HCT116 (cell line): ENCODE measurements around the gene MAP3K7CL. TPM values are rescaled to one million over a fixed set of nuclear protein-coding genes. Genes with fewer than 3 reads are reported as not detected.

ENCODE experiments used
- ATAC-seq: fragments of 200-7000 bp; cut with Tn5 transposase; 2 replicates; pipeline ENCODE4 v1.9.1; 2020; ENCODE audit warnings: mild to moderate bottlenecking, moderate library complexity
- BruUV-seq: library from RNA; stranded (reverse); fragments of 400-500 nt; replicated peaks from 2 replicates; lab custom pipeline; 2021; lab: Mats Ljungman, UMichigan
- CTCF ChIA-PET: fragments of 300-600 bp; sonication (Branson Sonifier 250); formaldehyde crosslinking; loops from one replicate; lab custom pipeline; 2021; ENCODE audit warnings: antibody characterized with exemption; lab: Charles Lee
- POLR2A ChIA-PET: fragments of 300-600, 350-600 bp; sonication (Branson Sonifier 250); formaldehyde crosslinking; loops from one replicate; lab custom pipeline; 2021; ENCODE audit warnings: antibody characterized with exemption; lab: Charles Lee
- RAD21 ChIA-PET, 2 experiments: fragments of 300-600 bp; sonication (Branson Sonifier 250); formaldehyde crosslinking; loops; one replicate each; lab custom pipeline; 2023; ENCODE audit warnings: low total read pairs in 2 of 2; ENCODE audit not compliant: uncharacterized antibody in 2 of 2, unreplicated experiment in 2 of 2, low non-redundant PET in 1 of 2; lab: Charles Lee
- DNase-seq: peaks from one replicate; pipeline ENCODE4 v3.0.0-alpha.2; 2010; ENCODE audit warnings: low read depth, low spot score
- H2AFZ ChIP-seq: fragments of 200-600 bp; shearing (Covaris generic), sonication (generic); 2 replicates; pipeline ENCODE4 v1.6.1; 2017; ENCODE audit warnings: low read depth, mixed run types, mixed read lengths, antibody characterized with exemption, low read length; ENCODE audit not compliant: poor library complexity, severe bottlenecking
- H3K27ac ChIP-seq: 2 replicates; pipeline ENCODE4 v1.5.1; 2012; ENCODE audit warnings: low read depth, low read length
- H3K27me3 ChIP-seq: fragments of 200-600 bp; sonication (generic); 2 replicates; pipeline ENCODE4 v1.6.1; 2016; ENCODE audit warnings: mixed run types, low read length, mixed read lengths; ENCODE audit not compliant: insufficient read depth
- H3K36me3 ChIP-seq, 2 experiments: fragments of 200-500 bp in 1 of 2; fragments of 200-600 bp in 1 of 2; sonication (Bioruptor generic) in 1 of 2; sonication (generic) in 1 of 2; 2 replicates each; pipeline versions ENCODE4 v1.5.1 to v1.6.1; 2014 to 2016; ENCODE audit warnings: low read length in 2 of 2, inconsistent platforms in 1 of 2, mixed read lengths in 1 of 2, mixed run types in 1 of 2; ENCODE audit not compliant: insufficient read depth in 2 of 2, control insufficient read depth in 1 of 2
- H3K4me1 ChIP-seq, 2 experiments: fragments of 200-600 bp in 1 of 2; sonication (generic) in 1 of 2; 2 replicates each; pipeline versions ENCODE4 v1.5.1 to v1.6.1; 2012 to 2017; ENCODE audit warnings: low read length in 2 of 2, inconsistent platforms in 1 of 2, mild to moderate bottlenecking in 1 of 2, mixed read lengths in 1 of 2, mixed run types in 1 of 2, moderate library complexity in 1 of 2; ENCODE audit not compliant: insufficient read depth in 2 of 2, control insufficient read depth in 1 of 2
- H3K4me2 ChIP-seq: fragments of 200-600 bp; sonication (generic); 2 replicates; pipeline ENCODE4 v1.6.1; 2017; ENCODE audit warnings: mixed run types, low read length, mixed read lengths
- H3K4me3 ChIP-seq, 2 experiments: fragments of 200-600 bp in 1 of 2; sonication (generic) in 1 of 2; replicated peaks in 1 of 2; 2 replicates each; pipeline ENCODE4 v1.5.1; 2011 to 2016; ENCODE audit warnings: low read length in 2 of 2, control low read depth in 1 of 2, low read depth in 1 of 2, mild to moderate bottlenecking in 1 of 2, mixed read lengths in 1 of 2, mixed run types in 1 of 2
- H3K79me2 ChIP-seq: fragments of 200-600 bp; sonication (generic); 2 replicates; pipeline ENCODE4 v1.6.1; 2017; ENCODE audit warnings: mild to moderate bottlenecking, mixed run types, low read length, moderate library complexity, mixed read lengths; ENCODE audit not compliant: insufficient read depth
- H3K9ac ChIP-seq: fragments of 200-600 bp; sonication (generic); 2 replicates; pipeline ENCODE4 v1.6.1; 2016; ENCODE audit warnings: low read length, mixed read lengths
- H3K9me2 ChIP-seq: fragments of 200-600 bp; sonication (generic), shearing (Covaris generic); 2 replicates; pipeline ENCODE4 v1.6.1; 2017; ENCODE audit warnings: mixed run types, mild to moderate bottlenecking, moderate library complexity; ENCODE audit not compliant: insufficient read depth
- H3K9me3 ChIP-seq, 2 experiments: fragments of 200-500 bp in 1 of 2; fragments of 200-600 bp in 1 of 2; sonication (Bioruptor generic) in 1 of 2; sonication (generic) in 1 of 2; 2 replicates each; pipeline ENCODE4 v1.6.1; 2014 to 2017; ENCODE audit warnings: low read length in 2 of 2, mixed read lengths in 2 of 2, inconsistent platforms in 1 of 2, low read depth in 1 of 2, mild to moderate bottlenecking in 1 of 2, mixed run types in 1 of 2, moderate library complexity in 1 of 2; ENCODE audit not compliant: control insufficient read depth in 1 of 2, insufficient read depth in 1 of 2
- H4K20me1 ChIP-seq: fragments of 200-600 bp; sonication (generic), shearing (Covaris generic); 2 replicates; pipeline ENCODE4 v1.6.1; 2017; ENCODE audit warnings: mixed run types, mild to moderate bottlenecking, moderate library complexity; ENCODE audit not compliant: insufficient read depth
- ATF3 ChIP-seq: IDR thresholded peaks from 2 replicates; pipeline ENCODE4 v1.6.1; 2012
- CEBPB ChIP-seq: IDR thresholded peaks from 2 replicates; pipeline ENCODE4 v1.6.1; 2012; ENCODE audit warnings: low read depth
- CTCF ChIP-seq, 3 experiments: fragments of 200-600 bp in 1 of 3; sonication (generic) in 1 of 3; IDR thresholded peaks in 2 of 3; conservative IDR thresholded peaks in 1 of 3; 2 replicates each; pipeline ENCODE4 v1.5.1; 2012 to 2017; ENCODE audit warnings: low read depth in 2 of 3, low read length in 2 of 3, antibody characterized with exemption in 1 of 3, borderline replicate concordance in 1 of 3, control low read depth in 1 of 3, mild to moderate bottlenecking in 1 of 3, mixed read lengths in 1 of 3, mixed run types in 1 of 3, moderate library complexity in 1 of 3; ENCODE audit not compliant: insufficient read depth in 1 of 3
- EGR1 ChIP-seq: IDR thresholded peaks from 2 replicates; pipeline ENCODE4 v1.6.1; 2012; ENCODE audit warnings: low read depth
- ELF1 ChIP-seq: IDR thresholded peaks from 2 replicates; pipeline ENCODE4 v1.6.1; 2012; ENCODE audit warnings: low read depth, borderline replicate concordance
- EZH2 ChIP-seq: fragments of 200-600 bp; sonication (generic); IDR thresholded peaks from 2 replicates; pipeline ENCODE4 v1.6.1; 2017; ENCODE audit warnings: antibody characterized with exemption, mixed run types
- EZH2phosphoT487 ChIP-seq: fragments of 200-600 bp; IDR thresholded peaks from 2 replicates; pipeline ENCODE4 v1.6.1; 2018; ENCODE audit warnings: antibody characterized with exemption, borderline replicate concordance
- FOSL1 ChIP-seq: IDR thresholded peaks from 2 replicates; pipeline ENCODE4 v1.6.1; 2012; ENCODE audit warnings: low read depth
- JUND ChIP-seq: IDR thresholded peaks from 2 replicates; pipeline ENCODE4 v1.6.1; 2012
- MAX ChIP-seq: IDR thresholded peaks from 2 replicates; pipeline ENCODE4 v1.6.1; 2012
- POLR2A ChIP-seq: IDR thresholded peaks from 2 replicates; pipeline ENCODE4 v1.7.0; 2011; ENCODE audit warnings: borderline replicate concordance; ENCODE audit not compliant: insufficient read depth, insufficient read length; ENCODE audit errors: extremely low read depth
- ZBTB33 ChIP-seq: IDR thresholded peaks from 2 replicates; pipeline ENCODE4 v1.6.1; 2011; ENCODE audit warnings: mild to moderate bottlenecking, low read length, moderate library complexity; ENCODE audit not compliant: insufficient replicate concordance; ENCODE audit errors: extremely low read depth
- ZFX ChIP-seq: fragments of 450-650 bp; IDR thresholded peaks from 2 replicates; pipeline ENCODE4 v1.6.1; 2017
- intact Hi-C: fragments of 100-400 bp; cut with micrococcal nuclease; formaldehyde crosslinking; loops from 2 replicates; pipeline ENCODE4 v1.10.0; 2022
- total RNA-seq: library from RNA; stranded (reverse); gene quantifications from one replicate; pipeline ENCODE4 v1.2.1, GENCODE V29; 2021; ENCODE audit not compliant: unreplicated experiment

The MAP3K7CL gene
- total RNA-seq, 1 experiment from 2014 or later, result 0.57 TPM

- Histone ChIP-seq H3K9me3 (no peaks in the 10 kb centered on the region), H3K79me2 (no peaks in the 10 kb centered on the region), H3K9ac (no peak overlapping the region), H3K27ac (no peak overlapping the region), H2AFZ (no peak overlapping the region), H3K27me3 (no peaks in the 10 kb centered on the region), H3K36me3 (no peaks in the 10 kb centered on the region), H3K4me1 (peaks cover 0 to 7% of the 10 kb centered on the region in 2 experiments; a peak in 1 of 4 replicates), H3K9me2 (no peaks in the 10 kb centered on the region), H3K4me3 (no peak overlapping the region), H4K20me1 (no peaks in the 10 kb centered on the region), H3K4me2 (no peak overlapping the region)
- no peak for ATAC-seq
- CTCF ChIA-PET, result no interaction called here
- intact Hi-C loops, result no loop called here
- no TSS peak for BruUV-seq
- POLR2A ChIA-PET, result no interaction called here
- no peak for DNase-seq
- RAD21 ChIA-PET, result no interaction called here
- TF ChIP-seq POLR2A (no peak), EGR1 (no peak), EZH2phosphoT487 (no peak), EZH2 (no peak), CEBPB (no peak), ATF3 (no peak), FOSL1 (no peak), CTCF (IDR thresholded peaks at IDR 0.05 in 2 of 3, conservative IDR thresholded peaks at IDR 0.05 in 1 of 3; ENCODE audit: borderline replicate concordance in 1 of 3, insufficient read depth in 1 of 3, low read depth in 2 of 3, low read length in 2 of 3) (no peak), JUND (no peak)
Observed at GRCh38 chr21:29209696-29210095, 79.3 kb downstream of the MAP3K7CL start.

- RAD21 ChIA-PET, result no interaction called here
- TF ChIP-seq ZFX, result no peak
- no peak for TF ChIP-seq FOSL1
- no peak for TF ChIP-seq ELF1
- TF ChIP-seq ZBTB33, result no peak
- TF ChIP-seq JUND, result no peak
- no peak for TF ChIP-seq MAX
- no peak for TF ChIP-seq EZH2
- Histone ChIP-seq H3K9ac (no peak overlapping the region), H3K36me3 (no peaks in the 10 kb centered on the region), H3K4me2 (no peak overlapping the region), H3K9me2 (no peaks in the 10 kb centered on the region), H2AFZ (no peak overlapping the region), H3K27me3 (no peaks in the 10 kb centered on the region), H3K79me2 (no peaks in the 10 kb centered on the region), H4K20me1 (no peaks in the 10 kb centered on the region), H3K4me1 (peaks cover 0 to 7% of the 10 kb centered on the region in 2 experiments; a peak in 1 of 4 replicates), H3K9me3 (no peaks in the 10 kb centered on the region), H3K4me3 (no peak overlapping the region), H3K27ac (no peak overlapping the region)
- CTCF ChIA-PET, result no interaction called here
- DNase-seq (no peak), ATAC-seq (no peak)
- POLR2A ChIA-PET, result no interaction called here
- intact Hi-C loops, result no loop called here
- BruUV-seq, result no TSS peak
Observed at GRCh38 chr21:29211205-29211604, 80.8 kb downstream of the MAP3K7CL start.
